Ishikawa (cell line): ENCODE results near the gene DIP2B.

Experiments used
- CEBPB ChIP-seq: IDR thresholded peaks from 2 replicates; pipeline ENCODE4 v1.6.1; 2012
- CREB1 ChIP-seq: IDR thresholded peaks from 2 replicates; pipeline ENCODE4 v1.6.1; 2012; ENCODE audit warnings: low read depth
- EGR1 ChIP-seq: IDR thresholded peaks from 2 replicates; pipeline ENCODE4 v1.6.1; 2012
- EP300 ChIP-seq: IDR thresholded peaks from 2 replicates; pipeline ENCODE4 v1.6.1; 2012; ENCODE audit warnings: borderline replicate concordance
- FOXM1 ChIP-seq: IDR thresholded peaks from 2 replicates; pipeline ENCODE4 v1.6.1; 2012; ENCODE audit warnings: low read depth, borderline replicate concordance
- NFIC ChIP-seq: IDR thresholded peaks from 2 replicates; pipeline ENCODE4 v1.6.1; 2012
- RAD21 ChIP-seq: IDR thresholded peaks from 2 replicates; pipeline ENCODE4 v1.6.1; 2012; ENCODE audit warnings: low read depth
- TAF1 ChIP-seq: IDR thresholded peaks from 2 replicates; pipeline ENCODE4 v1.6.1; 2012; ENCODE audit warnings: low read depth, mild to moderate bottlenecking
- TCF12 ChIP-seq: IDR thresholded peaks from 2 replicates; pipeline ENCODE4 v1.6.1; 2012; ENCODE audit warnings: low read depth
- TEAD4 ChIP-seq: IDR thresholded peaks from 2 replicates; pipeline ENCODE4 v1.6.1; 2012
- YY1 ChIP-seq: IDR thresholded peaks from 2 replicates; pipeline ENCODE4 v1.6.1; 2012; ENCODE audit warnings: low read depth
- ZBTB7A ChIP-seq: IDR thresholded peaks from 2 replicates; pipeline ENCODE4 v1.6.1; 2012; ENCODE audit warnings: low read depth
- TF ChIP-seq, protein P1 (sequence below): IDR thresholded peaks from 2 replicates; pipeline ENCODE4 v1.6.1; 2012
- TF ChIP-seq, protein P2 (sequence below): IDR thresholded peaks from 2 replicates; pipeline ENCODE4 v1.6.1; 2012
- TF ChIP-seq, protein P3 (sequence below): IDR thresholded peaks from 2 replicates; pipeline ENCODE4 v1.6.1; 2012; ENCODE audit warnings: low read depth, mild to moderate bottlenecking

Gene DIP2B

DNA sequence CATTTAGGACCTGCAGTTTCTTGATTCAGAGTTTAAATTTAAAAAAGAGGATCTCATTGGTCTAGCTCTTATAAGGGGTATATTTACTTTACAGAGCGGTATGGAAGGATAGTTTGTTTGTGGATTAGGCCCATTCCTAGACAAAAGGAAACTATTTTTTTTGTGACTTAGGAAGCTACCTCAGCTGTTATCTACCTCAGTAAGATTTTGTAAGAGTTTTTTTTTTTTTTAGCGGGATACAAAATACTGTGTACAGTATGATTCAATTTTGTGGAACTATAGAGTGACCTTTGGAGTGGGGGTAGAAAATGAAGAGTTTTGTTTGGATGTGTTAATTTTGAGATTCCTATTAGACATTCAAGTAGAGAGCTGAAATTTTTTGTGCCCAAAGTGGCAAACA lies 154.5 kb downstream of the DIP2B start:
- TF ChIP-seq CEBPB (no peak), YY1 (no peak), CREB1 (no peak)

- TF ChIP-seq, protein P1, sequence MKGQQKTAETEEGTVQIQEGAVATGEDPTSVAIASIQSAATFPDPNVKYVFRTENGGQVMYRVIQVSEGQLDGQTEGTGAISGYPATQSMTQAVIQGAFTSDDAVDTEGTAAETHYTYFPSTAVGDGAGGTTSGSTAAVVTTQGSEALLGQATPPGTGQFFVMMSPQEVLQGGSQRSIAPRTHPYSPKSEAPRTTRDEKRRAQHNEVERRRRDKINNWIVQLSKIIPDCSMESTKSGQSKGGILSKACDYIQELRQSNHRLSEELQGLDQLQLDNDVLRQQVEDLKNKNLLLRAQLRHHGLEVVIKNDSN: no peak
- TF ChIP-seq FOXM1: 0 out of 2 replicates have a peak, but pooled peaks have one; percentile 11
Measured at GRCh38 chr12:50659690-50660424, 155.1 kb downstream of the DIP2B start.

GRCh38 chr12:50660425-50660822 lies 155.6 kb downstream of the DIP2B start:
- no peak for TF ChIP-seq CREB1
- peak; percentile 42; the same call in 1 of the 2 replicates for TF ChIP-seq TEAD4
- TF ChIP-seq FOXM1: no peak
- peak; percentile 91 for TF ChIP-seq NFIC

GRCh38 chr12:50661300-50662115 lies 156.7 kb downstream of the DIP2B start:
- TF ChIP-seq CREB1 (no peak), YY1 (no peak), TEAD4 (no peak), FOXM1 (no peak), EGR1 (no peak), EP300 (no peak), TAF1 (no peak), NFIC (no peak), ZBTB7A (no peak), TCF12 (no peak), RAD21 (no peak), CEBPB (no peak)
- TF ChIP-seq, protein P1: no peak
- TF ChIP-seq, protein P2, sequence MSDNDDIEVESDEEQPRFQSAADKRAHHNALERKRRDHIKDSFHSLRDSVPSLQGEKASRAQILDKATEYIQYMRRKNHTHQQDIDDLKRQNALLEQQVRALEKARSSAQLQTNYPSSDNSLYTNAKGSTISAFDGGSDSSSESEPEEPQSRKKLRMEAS: no peak
- TF ChIP-seq, protein P3, sequence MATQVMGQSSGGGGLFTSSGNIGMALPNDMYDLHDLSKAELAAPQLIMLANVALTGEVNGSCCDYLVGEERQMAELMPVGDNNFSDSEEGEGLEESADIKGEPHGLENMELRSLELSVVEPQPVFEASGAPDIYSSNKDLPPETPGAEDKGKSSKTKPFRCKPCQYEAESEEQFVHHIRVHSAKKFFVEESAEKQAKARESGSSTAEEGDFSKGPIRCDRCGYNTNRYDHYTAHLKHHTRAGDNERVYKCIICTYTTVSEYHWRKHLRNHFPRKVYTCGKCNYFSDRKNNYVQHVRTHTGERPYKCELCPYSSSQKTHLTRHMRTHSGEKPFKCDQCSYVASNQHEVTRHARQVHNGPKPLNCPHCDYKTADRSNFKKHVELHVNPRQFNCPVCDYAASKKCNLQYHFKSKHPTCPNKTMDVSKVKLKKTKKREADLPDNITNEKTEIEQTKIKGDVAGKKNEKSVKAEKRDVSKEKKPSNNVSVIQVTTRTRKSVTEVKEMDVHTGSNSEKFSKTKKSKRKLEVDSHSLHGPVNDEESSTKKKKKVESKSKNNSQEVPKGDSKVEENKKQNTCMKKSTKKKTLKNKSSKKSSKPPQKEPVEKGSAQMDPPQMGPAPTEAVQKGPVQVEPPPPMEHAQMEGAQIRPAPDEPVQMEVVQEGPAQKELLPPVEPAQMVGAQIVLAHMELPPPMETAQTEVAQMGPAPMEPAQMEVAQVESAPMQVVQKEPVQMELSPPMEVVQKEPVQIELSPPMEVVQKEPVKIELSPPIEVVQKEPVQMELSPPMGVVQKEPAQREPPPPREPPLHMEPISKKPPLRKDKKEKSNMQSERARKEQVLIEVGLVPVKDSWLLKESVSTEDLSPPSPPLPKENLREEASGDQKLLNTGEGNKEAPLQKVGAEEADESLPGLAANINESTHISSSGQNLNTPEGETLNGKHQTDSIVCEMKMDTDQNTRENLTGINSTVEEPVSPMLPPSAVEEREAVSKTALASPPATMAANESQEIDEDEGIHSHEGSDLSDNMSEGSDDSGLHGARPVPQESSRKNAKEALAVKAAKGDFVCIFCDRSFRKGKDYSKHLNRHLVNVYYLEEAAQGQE: no peak

- TF ChIP-seq TAF1 (no peak), FOXM1 (no peak), CREB1 (no peak), TEAD4 (no peak), ZBTB7A (no peak), RAD21 (no peak), TCF12 (no peak), EP300 (no peak), YY1 (no peak)
Measured at GRCh38 chr12:50662116-50662510, 157.3 kb downstream of the DIP2B start.

DNA sequence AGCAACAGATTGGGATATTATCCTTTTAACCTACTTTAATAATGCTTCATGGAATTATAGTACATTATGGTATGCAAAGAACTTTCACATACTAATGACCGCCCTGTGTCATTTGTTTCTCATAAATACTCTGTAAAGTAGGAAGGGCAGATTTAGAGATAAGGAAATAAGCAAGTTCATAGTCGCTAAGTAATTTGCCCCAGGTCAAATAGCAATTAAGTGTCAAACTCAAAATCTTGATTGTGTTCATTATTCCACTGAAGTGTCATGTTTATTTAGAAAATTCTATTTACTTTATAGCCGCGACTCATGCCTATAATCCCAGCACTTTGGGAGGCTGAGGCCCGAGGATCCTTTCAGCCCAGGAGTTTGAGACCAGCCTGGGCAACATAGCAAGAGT lies 160.4 kb downstream of the DIP2B start:
- TF ChIP-seq RAD21 (no peak), FOXM1 (no peak), CEBPB (no peak)
- TF ChIP-seq, protein P3: no peak

GRCh38 chr12:50665609-50666008 lies 160.8 kb downstream of the DIP2B start:
- TF ChIP-seq CEBPB (no peak), EGR1 (no peak), TCF12 (no peak)
- TF ChIP-seq, protein P3: no peak
